Measurements from ENCODE around the gene SPART.

The SPART gene

DNA sequence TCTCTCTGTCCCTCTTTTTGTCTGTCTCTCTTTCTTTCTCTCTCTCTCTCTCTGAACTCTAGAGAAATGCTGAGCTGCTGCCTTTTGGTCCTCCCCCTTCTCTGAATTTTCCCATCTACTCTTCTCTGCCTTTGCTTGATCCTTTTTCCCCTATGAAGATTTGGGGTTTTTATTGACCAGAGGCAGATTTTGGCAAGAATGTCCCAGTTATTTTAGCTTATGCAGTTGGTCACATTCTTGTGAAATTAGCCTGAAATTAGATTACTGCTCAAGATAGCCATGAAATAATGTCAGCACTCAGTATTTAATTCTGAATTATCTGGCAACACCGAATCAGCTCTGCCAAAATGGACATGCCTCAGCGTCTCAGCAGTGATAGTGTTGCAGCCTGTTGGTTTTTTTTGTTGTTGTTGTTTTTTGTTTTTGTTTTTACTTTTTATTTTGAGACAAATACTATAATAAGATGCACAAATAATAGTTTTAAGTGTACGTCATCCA, 17.2 kb upstream of the SPART start:
- TF ChIP-seq, protein P1, sequence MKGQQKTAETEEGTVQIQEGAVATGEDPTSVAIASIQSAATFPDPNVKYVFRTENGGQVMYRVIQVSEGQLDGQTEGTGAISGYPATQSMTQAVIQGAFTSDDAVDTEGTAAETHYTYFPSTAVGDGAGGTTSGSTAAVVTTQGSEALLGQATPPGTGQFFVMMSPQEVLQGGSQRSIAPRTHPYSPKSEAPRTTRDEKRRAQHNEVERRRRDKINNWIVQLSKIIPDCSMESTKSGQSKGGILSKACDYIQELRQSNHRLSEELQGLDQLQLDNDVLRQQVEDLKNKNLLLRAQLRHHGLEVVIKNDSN (IDR thresholded peaks at IDR 0.05) = no peak
- TF ChIP-seq ZBTB7A (IDR thresholded peaks at IDR 0.05; ENCODE audit: low read depth) (no peak), TEAD4 (IDR thresholded peaks at IDR 0.05) (no peak), EP300 (IDR thresholded peaks at IDR 0.05; ENCODE audit: borderline replicate concordance) (no peak), FOXM1 (IDR thresholded peaks at IDR 0.05; ENCODE audit: borderline replicate concordance, low read depth) (no peak), RAD21 (IDR thresholded peaks at IDR 0.05; ENCODE audit: low read depth) (no peak), EGR1 (IDR thresholded peaks at IDR 0.05) (no peak), NFIC (IDR thresholded peaks at IDR 0.05) (no peak), TCF12 (IDR thresholded peaks at IDR 0.05; ENCODE audit: low read depth) (no peak), CEBPB (IDR thresholded peaks at IDR 0.05) (no peak)
- TF ChIP-seq, protein P2, sequence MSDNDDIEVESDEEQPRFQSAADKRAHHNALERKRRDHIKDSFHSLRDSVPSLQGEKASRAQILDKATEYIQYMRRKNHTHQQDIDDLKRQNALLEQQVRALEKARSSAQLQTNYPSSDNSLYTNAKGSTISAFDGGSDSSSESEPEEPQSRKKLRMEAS (IDR thresholded peaks at IDR 0.05) = no peak
- TF ChIP-seq, protein P3, sequence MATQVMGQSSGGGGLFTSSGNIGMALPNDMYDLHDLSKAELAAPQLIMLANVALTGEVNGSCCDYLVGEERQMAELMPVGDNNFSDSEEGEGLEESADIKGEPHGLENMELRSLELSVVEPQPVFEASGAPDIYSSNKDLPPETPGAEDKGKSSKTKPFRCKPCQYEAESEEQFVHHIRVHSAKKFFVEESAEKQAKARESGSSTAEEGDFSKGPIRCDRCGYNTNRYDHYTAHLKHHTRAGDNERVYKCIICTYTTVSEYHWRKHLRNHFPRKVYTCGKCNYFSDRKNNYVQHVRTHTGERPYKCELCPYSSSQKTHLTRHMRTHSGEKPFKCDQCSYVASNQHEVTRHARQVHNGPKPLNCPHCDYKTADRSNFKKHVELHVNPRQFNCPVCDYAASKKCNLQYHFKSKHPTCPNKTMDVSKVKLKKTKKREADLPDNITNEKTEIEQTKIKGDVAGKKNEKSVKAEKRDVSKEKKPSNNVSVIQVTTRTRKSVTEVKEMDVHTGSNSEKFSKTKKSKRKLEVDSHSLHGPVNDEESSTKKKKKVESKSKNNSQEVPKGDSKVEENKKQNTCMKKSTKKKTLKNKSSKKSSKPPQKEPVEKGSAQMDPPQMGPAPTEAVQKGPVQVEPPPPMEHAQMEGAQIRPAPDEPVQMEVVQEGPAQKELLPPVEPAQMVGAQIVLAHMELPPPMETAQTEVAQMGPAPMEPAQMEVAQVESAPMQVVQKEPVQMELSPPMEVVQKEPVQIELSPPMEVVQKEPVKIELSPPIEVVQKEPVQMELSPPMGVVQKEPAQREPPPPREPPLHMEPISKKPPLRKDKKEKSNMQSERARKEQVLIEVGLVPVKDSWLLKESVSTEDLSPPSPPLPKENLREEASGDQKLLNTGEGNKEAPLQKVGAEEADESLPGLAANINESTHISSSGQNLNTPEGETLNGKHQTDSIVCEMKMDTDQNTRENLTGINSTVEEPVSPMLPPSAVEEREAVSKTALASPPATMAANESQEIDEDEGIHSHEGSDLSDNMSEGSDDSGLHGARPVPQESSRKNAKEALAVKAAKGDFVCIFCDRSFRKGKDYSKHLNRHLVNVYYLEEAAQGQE (IDR thresholded peaks at IDR 0.05; ENCODE audit: low read depth) = no peak

DNA sequence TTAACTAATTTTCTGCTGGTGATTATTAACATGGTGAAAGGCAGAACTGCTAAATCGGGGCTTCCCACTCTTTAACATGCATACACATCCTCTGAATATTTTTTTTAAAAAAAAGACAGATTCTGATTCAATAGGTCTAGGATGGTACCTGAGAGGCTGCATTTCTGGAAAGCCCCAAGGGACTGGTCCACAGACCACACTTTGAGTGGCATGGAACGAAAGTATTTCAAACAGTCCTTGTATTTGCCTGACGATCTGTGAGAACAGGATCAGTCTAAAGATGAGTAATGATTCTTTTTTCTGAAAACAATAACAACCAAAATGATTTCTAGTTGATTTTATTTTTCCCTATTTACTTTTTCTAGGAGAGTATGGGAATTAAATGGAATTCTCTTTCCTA, 16.7 kb upstream of the SPART start:
- TF ChIP-seq TCF12 (IDR thresholded peaks at IDR 0.05; ENCODE audit: low read depth) (no peak), CEBPB (IDR thresholded peaks at IDR 0.05) (no peak), ZBTB7A (IDR thresholded peaks at IDR 0.05; ENCODE audit: low read depth) (no peak), TAF1 (IDR thresholded peaks at IDR 0.05; ENCODE audit: low read depth) (no peak), RAD21 (IDR thresholded peaks at IDR 0.05; ENCODE audit: low read depth) (no peak), FOXM1 (IDR thresholded peaks at IDR 0.05; ENCODE audit: borderline replicate concordance, low read depth) (no peak), NFIC (IDR thresholded peaks at IDR 0.05) (no peak), CREB1 (IDR thresholded peaks at IDR 0.05; ENCODE audit: low read depth) (no peak), EP300 (IDR thresholded peaks at IDR 0.05; ENCODE audit: borderline replicate concordance) (no peak), TEAD4 (IDR thresholded peaks at IDR 0.05) (no peak), YY1 (IDR thresholded peaks at IDR 0.05; ENCODE audit: low read depth) (no peak), EGR1 (IDR thresholded peaks at IDR 0.05) (no peak)
- TF ChIP-seq, protein P3 (IDR thresholded peaks at IDR 0.05; ENCODE audit: low read depth) = no peak
- TF ChIP-seq, protein P1 (IDR thresholded peaks at IDR 0.05) = no peak
- TF ChIP-seq, protein P2 (IDR thresholded peaks at IDR 0.05) = no peak

DNA sequence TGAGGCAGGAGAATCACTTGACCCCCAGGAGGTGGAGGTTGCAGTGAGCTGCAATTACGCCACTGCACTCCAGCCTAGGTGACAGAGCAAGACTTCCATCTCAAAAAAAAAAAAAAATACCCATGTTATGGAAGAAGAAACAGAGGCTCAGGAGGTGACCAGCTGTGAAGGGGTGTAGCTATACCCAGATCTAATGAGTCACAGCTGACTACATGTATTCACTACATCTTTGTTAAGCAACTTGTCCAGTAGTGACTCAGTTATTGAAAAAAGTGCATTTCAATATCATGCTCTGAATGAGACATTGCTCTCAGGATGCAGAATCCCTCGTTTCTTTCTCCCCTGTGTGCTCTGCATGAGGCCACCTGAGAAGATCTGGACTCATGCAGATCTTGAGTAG, 16.1 kb upstream of the SPART start:
- TF ChIP-seq, protein P3 (IDR thresholded peaks at IDR 0.05; ENCODE audit: low read depth) = no peak
- TF ChIP-seq RAD21 (IDR thresholded peaks at IDR 0.05; ENCODE audit: low read depth) (no peak), EGR1 (IDR thresholded peaks at IDR 0.05) (no peak), TEAD4 (IDR thresholded peaks at IDR 0.05) (no peak), NFIC (IDR thresholded peaks at IDR 0.05) (no peak), CEBPB (IDR thresholded peaks at IDR 0.05) (no peak), TAF1 (IDR thresholded peaks at IDR 0.05; ENCODE audit: low read depth) (no peak), ZBTB7A (IDR thresholded peaks at IDR 0.05; ENCODE audit: low read depth) (no peak), TCF12 (IDR thresholded peaks at IDR 0.05; ENCODE audit: low read depth) (no peak), YY1 (IDR thresholded peaks at IDR 0.05; ENCODE audit: low read depth) (no peak), FOXM1 (IDR thresholded peaks at IDR 0.05; ENCODE audit: borderline replicate concordance, low read depth) (no peak), EP300 (IDR thresholded peaks at IDR 0.05; ENCODE audit: borderline replicate concordance) (no peak), CREB1 (IDR thresholded peaks at IDR 0.05; ENCODE audit: low read depth) (no peak)
- TF ChIP-seq, protein P1 (IDR thresholded peaks at IDR 0.05) = no peak
- TF ChIP-seq, protein P2 (IDR thresholded peaks at IDR 0.05) = no peak

Data from Ishikawa (cell line).